GM19438 (cell line): ENCODE measurements around the gene MDM2.

Experiments used
- ATAC-seq: cut with Tn5 transposase; IDR thresholded peaks from one replicate; pipeline ENCODE4 v1.9.1; 2021; ENCODE audit warnings: low read depth; ENCODE audit not compliant: unreplicated experiment

Gene MDM2

DNA sequence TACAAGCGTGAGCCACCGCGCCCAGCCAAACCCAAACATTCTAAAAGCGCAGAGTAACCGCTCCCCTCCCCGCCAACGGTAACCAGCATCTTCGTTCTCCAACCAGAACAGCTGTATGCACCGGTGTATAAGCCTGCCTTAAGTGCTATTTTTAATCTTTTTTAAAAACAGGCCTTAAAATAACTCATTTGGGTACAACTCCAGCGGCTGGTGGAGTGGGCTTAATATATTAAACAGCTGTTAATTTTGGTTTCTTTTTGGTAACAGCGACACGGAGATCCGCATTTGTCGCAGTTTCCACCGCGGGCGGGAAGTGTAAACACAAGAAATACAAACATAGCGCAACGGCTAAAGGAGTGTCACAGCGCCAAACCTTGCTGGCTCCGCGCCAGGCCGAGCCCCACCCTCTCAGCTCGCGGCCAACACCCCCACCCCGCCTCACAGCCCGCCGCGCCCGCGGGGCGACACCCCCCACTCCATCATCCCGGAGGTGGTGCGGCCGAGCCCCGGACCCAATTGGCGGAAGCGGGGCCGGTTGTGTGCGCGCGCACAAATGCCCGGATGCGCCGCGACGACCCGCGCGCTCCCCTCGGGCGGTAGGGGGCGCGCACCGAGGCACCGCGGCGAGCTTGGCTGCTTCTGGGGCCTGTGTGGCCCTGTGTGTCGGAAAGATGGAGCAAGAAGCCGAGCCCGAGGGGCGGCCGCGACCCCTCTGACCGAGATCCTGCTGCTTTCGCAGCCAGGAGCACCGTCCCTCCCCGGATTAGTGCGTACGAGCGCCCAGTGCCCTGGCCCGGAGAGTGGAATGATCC, at the start of gene MDM2:
TSS of gene MDM2 (plus strand) at position 602 of the 812 bp plus-strand sequence. CDS start 301 bp downstream, outside the sequence.
- peak; percentile 71 for ATAC-seq

DNA sequence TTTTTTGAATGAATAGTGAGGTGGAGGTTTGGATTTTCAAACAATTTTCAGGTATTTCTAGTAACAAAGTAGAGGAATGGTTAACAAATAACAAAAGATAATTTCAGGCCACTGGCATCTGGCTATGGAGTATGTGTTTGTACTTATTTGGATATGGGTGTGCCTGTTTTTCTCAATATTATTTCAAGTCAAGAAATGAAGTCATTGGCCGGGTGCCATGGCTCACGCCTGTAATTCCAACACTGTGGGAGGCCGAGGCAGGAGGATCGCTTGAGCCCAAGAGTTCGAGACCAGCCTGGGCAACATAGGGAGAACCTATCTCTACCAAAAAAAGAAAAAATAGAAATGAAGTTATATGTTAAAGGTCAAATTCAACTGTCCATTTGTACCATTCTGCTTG, 48.1 kb upstream of the MDM2 start:
- no peak for ATAC-seq

DNA sequence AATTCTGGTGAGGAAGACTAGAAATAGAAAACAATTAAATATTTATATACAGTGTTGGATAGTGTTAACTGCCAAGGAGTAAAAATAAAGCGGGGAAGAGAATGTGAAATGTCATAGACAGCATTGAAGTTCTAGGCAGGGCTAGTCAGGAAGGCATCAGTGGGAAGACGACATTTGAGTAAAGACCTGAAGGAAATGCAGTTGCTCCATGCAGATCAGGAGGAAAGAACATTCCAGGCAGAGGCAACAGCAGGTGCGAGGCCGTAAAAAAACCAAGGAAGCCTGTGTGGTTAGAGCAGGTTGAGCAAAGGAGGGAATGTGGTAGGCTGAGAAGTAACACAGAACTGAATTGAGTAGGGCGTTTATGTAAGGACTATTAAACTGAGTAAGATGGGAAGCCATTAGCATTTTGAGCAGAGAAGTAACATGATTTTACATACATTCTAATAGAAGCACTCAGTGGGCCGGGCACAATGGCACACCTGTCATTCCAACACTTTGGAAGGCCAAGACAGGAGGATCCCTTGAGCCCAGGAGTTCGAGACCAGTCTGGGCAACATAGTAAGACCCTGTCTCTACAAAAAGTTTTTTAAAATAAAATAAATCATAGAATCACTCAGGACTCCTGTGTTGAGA, 47.1 kb upstream of the MDM2 start:
- no peak for ATAC-seq

- no peak for ATAC-seq
Measured at GRCh38 chr12:68761442-68761812, 46.5 kb upstream of the MDM2 start.

DNA sequence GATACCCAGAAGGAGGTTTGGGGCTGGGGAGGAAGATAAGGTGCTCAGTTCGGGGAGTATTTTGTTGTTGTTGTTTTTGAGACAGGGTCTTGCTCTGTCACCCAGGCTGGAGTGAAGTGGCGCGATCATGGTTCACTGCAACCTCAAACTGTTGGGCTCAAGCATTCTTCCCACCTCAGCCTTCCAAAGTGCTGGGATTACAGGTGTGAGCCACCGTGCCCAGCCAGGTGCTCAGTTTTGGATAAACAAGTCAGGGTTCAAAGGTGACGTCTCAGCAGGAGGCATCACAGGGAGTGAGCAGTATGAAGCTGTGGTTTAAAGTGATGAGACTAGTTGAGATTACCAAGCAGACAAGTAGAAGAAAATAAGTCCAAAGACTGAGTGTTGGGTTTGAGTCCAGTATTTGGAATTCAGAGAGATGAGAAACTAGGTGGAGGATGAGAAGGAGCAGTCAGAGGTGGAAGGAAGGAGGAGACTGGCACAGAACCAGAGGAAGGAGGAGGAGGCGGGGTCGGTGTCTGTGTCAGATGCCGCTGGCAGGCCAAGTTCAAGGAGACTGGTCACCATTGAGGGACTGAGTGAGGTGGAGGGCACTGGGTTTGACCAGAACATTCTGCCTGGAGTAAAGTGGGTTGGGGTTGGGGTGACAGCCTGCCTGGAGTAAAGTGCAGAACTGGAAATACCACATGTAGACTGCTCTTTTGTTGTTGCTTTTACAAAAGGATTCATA, 45.9 kb upstream of the MDM2 start:
- ATAC-seq: no peak

GRCh38 chr12:68762691-68763090, 45.3 kb upstream of the MDM2 start:
- no peak for ATAC-seq

DNA sequence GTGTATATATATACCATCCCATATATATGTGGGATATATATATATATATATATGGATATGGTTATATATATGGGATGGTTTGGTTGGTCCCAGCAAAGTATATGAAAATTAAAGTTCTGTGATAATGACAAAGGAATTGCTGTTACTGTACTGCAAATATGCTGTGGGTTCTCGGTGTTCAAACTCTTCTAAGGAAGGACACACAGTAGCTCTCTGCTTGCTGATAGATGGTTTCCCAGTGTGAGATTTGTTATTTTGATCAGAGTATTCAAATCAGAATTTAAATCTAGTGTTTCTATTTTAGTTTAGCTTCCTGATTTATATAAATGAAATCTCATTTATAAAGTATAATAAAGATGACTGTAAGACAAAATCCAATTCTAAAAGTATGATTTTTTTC, 42.3 kb upstream of the MDM2 start:
- no peak for ATAC-seq

DNA sequence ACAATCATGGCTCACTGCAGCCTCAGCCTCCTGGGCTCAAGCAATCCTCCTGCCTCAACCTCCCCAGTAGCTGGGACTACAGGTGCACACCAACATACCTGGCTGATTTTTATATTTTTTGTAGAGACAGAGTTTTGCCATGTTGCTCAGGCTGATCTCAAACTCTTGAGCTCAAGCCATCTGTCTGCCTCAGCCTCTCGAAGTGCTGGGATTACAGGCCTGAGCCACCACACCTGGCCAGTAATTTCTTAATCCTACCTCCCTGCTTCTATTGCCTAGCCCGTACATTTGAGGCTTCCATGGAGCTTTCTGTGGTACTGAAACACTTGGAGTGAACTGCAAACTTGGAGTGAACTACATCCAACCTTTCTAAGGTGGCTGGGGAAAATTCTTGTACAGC, 41.3 kb upstream of the MDM2 start:
- ATAC-seq: no peak

- ATAC-seq: no peak
Measured at GRCh38 chr12:68767191-68767590, 40.8 kb upstream of the MDM2 start.

- no peak for ATAC-seq
Measured at GRCh38 chr12:68768431-68768939, 39.5 kb upstream of the MDM2 start.

GRCh38 chr12:68769941-68770340, 38.0 kb upstream of the MDM2 start:
- no peak for ATAC-seq

- no peak for ATAC-seq
Measured at GRCh38 chr12:68771223-68771925, 36.6 kb upstream of the MDM2 start.

DNA sequence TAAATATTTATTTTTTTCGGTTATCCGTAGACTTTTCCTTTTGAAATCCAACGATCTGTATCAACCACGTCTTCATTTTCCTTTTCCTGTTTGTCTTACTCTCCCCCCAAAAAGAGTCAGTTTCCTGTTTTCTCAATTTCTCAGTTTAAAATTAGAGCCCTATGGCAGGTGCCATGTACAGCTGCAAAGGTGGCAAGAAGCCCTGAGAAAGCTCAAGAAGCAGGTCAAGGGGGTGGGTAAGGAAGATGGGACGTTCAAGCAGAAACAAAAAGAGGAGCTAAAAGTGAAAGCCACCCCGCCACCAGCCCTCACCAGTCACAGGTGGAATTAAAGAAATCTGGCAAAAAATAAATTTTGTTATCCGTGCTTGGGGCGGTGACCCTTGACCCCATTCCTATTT, 35.3 kb upstream of the MDM2 start:
- no peak for ATAC-seq

DNA sequence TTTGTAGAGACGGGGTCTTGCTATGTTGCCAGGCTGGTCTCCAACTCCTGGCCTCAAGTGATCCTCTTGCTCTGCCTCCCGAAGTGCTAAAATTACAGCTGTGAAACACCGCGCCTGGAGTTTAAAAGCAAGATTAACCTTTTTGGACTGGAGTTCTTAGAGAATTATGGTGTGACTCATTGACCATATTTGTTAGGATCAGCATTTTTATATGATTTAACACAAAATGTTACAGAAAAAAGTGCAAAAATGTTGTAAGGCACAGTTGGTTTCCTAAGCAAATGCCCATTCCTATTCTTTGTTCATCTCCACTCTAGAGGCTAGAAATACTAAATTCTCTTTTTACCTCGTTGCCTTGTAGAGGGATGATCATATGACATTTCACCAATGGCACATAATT, 34.4 kb upstream of the MDM2 start:
- ATAC-seq: no peak

DNA sequence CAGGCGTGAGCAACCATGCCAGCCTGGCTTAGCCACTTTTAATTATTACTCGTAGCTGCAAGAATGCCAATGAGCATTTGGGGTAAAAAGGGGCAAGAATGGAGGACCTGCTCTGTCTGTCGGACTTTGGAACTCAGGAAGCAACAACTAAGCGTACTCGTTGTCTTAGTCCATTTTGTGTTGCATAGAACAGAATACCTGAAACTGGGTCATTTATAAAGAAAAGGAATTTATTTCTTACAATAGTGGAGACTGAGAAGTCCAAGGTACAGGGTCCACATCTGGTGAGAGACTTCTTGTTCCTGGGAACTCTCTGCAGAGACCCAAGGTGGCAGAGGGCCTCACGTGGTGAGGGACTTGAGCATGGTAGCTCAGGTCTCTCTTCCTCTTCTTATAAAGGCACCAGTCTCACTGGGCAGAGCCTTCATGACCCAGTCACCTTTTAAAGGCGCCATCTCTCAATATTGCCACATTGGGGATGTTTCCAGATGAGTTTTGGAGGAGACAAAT, 32.8 kb upstream of the MDM2 start:
- no peak for ATAC-seq

- ATAC-seq: no peak
Measured at GRCh38 chr12:68776976-68777610, 30.9 kb upstream of the MDM2 start.

DNA sequence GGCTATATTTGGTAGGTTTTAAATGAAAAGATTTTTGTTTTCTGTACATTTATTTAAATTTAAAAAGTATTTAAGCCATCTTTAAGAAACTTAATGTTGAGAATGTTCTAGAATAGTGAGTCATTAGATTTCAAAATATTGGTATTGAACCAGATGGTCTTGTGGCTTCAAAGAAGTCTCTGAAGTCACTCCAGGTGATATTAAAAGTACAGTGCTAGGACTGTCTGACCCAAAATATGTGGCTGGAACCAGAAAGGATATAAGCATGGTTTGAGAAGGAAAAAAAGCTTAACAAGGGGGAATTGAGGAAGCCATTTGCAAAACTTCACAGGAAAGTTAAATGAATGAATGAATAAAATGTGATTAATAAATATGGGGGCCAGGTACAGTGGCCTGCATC, 28.7 kb upstream of the MDM2 start:
- ATAC-seq: no peak

GRCh38 chr12:68780731-68781130, 27.2 kb upstream of the MDM2 start:
- no peak for ATAC-seq

DNA sequence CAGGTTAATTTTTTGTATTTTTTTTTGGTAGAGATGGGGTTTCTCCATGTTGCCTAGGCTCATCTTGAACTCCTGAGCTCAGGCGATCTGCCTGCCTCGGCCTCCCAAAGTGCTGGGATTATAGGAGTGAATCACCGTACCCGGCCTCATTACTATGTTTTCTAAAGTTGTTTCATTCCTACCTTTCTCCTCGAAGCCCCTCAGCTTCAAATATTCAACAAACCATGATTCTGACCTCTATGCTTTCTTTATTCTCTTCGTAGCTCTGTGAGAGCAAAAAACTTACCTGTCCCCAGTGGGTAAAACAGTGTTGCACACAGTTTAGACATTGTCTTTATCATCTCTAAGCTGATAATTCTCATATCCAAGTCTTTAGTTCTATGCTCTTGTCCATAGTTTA, 26.2 kb upstream of the MDM2 start:
- no peak for ATAC-seq

DNA sequence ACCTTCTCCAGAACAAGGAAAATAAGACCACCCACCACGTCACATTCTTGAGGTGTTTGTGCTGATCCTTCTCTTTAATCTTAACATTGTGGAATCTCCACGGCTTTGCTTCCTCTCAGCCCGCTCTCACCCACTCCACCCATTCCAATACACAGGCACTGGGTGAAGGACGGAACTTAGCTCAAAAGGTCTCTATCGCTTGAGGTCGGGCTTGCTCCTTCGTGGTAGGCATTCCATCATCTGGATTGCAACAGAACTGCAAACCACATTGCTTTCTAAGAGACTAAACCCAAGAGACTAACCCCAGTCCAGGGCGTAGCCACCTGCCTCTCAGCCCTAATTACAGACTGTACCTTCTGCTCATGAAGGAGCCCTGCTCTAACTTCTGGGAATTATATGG, 24.0 kb upstream of the MDM2 start:
- no peak for ATAC-seq
